DLD1 (cell line): ENCODE results near the gene RERE.
"Not testable (repeated sequence)": the region's sequence is repeated elsewhere in the genome, so short reads cannot be mapped to it uniquely, and the experiment has no call there.

Experiments used
- in situ Hi-C: cut with HindIII; loops from 2 replicates; pipeline ENCODE4 v1.10.0; 2017; ENCODE audit warnings: low sequenced_read_pairs

Gene RERE

DNA sequence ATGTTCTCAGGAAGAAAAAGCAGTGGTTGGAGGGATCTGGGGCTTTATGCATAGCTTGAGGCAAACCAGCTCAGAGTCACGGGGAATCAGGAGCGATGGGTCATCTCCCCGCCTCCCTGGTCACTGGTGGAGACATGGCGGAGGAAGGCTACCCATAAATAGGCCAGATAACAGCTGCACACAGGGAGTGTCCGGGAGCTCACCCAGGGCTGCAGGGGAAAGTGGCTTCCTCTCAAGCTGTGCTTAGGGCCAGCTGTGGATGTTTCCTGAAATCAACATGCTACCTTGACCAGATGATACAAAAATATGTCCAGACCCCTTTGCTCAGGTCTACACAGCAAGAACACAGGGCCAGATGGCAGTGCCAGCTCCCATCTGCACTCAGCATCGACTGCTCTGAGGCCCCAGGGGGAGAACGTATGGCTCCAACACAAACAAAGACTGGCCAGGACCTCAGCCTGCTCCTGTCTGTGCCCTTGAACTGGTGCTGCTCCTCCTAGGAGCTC, 27.1 kb upstream of the RERE start:
- in situ Hi-C loops = no loop called here

- in situ Hi-C loops = no loop called here
These were observed 24.0 kb upstream of the RERE start for GRCh38 chr1:8841395-8841794.

- in situ Hi-C loops = no loop called here
These were observed 22.6 kb upstream of the RERE start for GRCh38 chr1:8839990-8840389.

DNA sequence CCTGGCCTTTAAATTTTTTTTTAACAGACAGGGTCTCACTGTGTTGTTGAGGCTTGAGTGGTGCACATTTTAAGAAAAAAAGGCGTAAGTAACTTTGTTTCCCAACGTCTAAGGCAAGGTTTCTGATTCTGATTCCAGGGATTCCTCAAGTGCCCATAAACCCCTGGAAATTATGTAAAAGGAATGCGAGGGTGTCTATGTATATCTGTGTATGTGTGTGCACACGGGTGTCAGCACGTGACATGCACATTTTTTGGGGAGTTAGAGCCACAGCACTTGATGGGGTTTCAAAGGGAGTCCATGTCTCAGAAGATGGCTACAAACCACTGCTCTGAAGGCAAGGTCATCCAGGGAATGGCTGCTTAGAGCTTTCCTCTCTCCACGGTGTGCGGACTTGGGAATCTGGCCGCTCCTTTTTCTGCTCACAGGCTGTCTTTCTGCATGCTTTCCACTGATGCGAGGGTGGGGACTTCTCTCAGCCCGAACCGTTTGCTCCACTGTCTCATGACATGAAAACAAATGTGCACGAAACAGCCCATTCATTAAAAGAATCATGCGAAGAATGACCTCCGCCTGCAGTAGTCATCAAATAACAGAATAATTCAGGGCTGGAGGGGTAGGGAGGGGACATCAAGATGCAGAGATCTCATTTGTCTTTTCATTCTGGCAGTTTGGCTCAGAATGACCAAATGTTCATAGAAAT, 18.7 kb upstream of the RERE start:
- in situ Hi-C loops = no loop called here

- in situ Hi-C loops = no loop called here
These were observed 13.9 kb upstream of the RERE start for GRCh38 chr1:8831340-8831739.

GRCh38 chr1:8830732-8831131, 13.3 kb upstream of the RERE start:
- in situ Hi-C loops = not testable (repeated sequence)

GRCh38 chr1:8825985-8826481, 8.6 kb upstream of the RERE start:
- in situ Hi-C loops = no loop called here

DNA sequence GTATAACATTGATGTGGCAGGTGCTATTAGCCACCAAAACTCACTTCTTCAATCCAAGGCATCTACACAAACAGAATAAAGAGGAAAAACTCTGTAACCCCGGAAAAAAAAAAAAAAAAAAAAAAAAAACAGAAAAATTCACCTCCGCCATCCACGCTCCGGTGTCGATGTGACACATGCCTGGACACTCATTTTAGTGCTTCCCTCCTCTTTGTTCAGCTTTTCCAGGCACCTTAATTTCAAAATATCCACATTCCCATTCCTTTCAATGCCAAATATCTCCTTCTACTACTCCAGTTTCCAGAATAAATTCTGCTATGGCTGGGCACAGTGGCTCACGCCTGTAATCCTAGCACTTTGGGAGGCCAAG, 5.8 kb upstream of the RERE start:
- in situ Hi-C loops = no loop called here

DNA sequence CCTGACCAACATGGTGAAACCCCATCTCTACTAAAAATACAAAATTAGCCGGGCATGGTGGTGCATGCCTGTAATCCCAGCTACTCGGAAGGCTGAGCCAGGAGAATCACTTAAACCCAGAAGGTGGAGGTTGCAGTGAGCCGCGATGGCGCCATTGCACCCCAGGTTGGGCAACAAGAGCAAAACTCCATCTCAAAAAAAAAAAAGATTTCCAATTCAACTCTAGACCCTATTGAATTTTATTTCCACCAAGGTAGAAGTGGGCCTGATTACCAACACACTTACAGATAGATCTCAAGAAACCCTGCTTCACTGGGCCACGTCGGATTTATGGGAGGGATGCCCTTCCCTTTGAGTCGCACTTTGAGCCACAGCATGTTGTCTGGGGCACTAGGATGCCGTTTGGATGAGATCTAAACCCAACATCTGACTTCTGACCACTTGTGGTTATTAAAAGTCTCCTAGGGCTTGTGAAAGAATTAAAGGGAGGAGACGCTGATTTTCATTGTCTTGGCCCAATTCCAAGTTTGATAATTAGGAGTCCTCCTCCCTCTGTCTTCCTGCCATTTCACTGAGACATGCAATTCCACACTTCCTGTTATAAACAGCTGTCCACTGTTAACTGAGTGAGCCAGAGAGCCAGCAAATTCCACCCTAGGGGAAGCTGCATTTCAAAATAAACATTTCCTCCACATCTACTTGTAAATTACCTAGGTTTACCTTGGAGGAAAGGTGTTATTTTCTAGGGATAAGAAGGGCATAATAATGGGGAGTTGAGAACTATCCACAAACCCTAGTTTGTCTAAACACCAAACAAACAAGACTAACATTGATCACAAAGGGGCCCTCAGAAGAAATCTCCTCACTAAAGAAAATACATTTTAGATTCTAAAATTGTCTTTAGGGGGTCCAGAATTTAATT, 5.2 kb upstream of the RERE start:
- in situ Hi-C loops = no loop called here

GRCh38 chr1:8821084-8821483, 3.6 kb upstream of the RERE start:
- in situ Hi-C loops = no loop called here

GRCh38 chr1:8818789-8819188, 1.3 kb upstream of the RERE start:
- in situ Hi-C loops = not testable (repeated sequence)

DNA sequence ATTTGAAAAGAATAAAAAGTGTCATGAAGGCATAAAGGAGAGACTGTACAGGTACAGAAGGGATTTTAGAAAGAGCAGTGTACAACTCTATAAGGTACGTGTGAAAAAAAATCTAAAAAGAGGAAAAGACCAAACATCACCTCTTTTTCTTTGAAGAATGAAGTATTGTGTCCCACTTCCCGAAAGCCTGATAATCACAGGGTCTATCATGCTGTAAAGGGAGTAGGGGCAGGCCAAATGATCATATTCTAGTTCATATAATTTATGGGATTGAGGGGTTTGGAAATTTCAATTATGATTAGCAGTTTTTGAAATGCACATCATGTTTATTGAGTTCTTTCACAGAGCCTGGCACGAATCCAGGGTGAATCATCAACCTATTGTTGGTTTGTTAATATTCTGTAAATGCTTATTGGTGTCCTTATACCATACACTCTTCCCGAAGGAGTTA, 910 bp upstream of the RERE start:
- in situ Hi-C loops = no loop called here

GRCh38 chr1:8816831-8817411, 519 bp downstream of the RERE start:
- in situ Hi-C loops = no loop called here

GRCh38 chr1:8816264-8816663, 1.2 kb downstream of the RERE start:
- in situ Hi-C loops = no loop called here

- in situ Hi-C loops = no loop called here
These were observed 1.8 kb downstream of the RERE start for GRCh38 chr1:8815582-8816151.

DNA sequence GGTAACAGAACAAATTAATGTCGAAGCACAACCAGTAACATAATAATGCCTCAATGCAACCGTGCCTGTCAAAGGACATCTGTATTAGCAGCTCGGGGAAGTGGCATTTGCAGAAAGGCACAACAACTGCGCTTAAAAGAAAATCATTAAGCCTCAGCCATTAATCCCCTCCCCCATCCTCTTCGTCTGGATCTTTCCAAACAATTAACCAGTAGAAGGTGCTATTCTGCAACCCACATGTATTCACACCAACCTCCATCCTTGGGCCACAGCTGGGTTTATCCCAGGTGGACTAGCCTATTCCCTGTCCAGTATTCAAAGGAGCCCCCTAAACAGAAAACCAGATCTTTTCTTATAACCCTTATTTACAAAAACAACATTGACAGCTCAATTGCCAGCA, 2.6 kb downstream of the RERE start:
- in situ Hi-C loops = no loop called here

DNA sequence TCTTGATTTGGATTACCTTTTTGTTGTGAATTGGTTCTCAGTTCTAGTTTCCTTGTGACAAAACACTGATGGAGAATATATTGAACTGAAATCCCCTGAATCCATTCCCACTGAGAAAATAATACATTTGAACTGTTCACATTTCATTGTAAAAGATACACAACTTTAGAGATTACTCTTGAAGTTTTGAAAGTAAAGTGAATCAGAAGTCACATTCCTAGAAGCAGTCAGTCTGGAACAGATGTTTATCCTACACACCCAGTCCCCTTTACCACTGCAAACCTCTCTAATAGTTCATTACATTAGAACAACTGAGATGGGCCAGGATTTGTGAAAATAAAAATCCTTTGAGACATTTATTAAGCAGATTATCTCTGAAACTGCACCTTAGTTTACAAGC, 3.4 kb downstream of the RERE start:
- in situ Hi-C loops = no loop called here

DNA sequence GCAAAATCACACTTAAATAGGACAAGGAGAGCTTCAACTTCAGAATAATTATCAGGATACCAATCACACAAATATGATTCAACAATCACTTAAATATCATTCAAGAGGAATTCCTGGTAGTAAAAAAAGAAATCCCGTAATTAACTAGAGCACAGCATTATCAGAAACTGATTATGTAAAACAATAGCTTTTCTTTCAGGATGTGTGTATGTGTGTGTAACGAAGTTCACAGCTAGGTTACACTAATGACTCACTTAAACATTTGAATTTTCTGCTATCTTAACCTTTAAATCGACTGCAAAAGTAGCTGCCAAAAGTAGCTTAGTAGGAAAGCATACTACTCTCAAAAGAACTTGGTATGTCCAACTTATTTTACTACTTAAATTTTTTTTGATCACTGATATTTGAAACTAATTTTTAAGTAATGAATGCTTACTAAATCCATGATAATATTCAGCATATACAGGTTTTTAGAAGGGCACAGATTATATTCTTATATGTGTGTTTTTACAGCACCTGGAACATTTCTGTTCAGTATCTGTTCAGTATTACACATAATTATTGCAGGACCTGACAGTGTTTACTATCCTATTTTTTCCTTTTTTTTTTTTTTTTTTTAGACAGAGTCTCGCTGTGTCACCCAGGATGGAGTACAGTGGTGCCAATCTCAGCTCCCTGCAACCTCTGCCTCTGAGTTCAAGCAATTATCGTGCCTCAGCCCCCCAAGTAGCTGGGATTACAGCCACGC, 4.2 kb downstream of the RERE start:
- in situ Hi-C loops = no loop called here

DNA sequence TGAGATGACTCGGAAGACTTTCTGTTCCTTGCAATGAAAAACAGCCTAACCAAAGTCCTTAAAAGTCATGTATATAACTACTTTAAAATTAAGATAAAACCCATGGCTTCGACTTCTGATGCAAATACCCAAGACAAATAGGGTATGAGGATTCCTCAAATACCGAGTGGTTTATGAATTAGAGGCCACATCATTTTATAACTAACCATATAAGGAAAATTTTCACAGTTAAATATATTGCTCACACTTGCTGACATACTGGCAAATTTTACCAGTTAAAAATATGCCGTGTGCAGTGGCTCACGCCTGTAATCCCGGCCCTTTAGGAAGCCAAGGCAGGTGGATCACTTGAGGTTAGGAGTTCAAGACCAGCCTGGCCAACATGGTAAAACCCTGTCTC, 5.4 kb downstream of the RERE start:
- in situ Hi-C loops = no loop called here

DNA sequence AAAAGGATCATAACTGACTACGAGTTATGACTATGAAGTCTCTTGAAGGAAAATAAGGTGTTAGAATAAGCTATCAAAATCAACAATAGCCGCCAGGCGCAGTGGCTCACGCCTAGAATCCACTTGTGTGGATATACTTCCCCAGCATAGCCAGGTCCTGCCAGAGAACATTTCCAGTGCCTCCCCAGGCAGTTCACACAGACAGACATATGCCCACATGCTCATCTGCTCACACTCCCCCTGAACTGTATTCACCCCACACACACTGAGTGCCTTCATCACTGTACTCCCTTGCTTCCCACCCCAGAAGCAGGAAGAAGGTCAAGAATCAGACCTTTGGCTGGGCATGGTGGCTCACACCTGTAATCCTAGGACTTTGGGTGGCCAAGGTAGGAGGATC, 6.5 kb downstream of the RERE start:
- in situ Hi-C loops = no loop called here
